HG03039 (cell line): ENCODE data around the gene IQCE.
"Not testable (repeated sequence)": the region's sequence is repeated elsewhere in the genome, so short reads cannot be mapped to it uniquely, and the experiment has no call there.

ENCODE experiments used
- ATAC-seq: cut with Tn5 transposase; IDR thresholded peaks from one replicate; pipeline ENCODE4 v1.9.1; 2021; ENCODE audit warnings: mild to moderate bottlenecking, moderate library complexity; ENCODE audit not compliant: unreplicated experiment

IQCE gene

DNA sequence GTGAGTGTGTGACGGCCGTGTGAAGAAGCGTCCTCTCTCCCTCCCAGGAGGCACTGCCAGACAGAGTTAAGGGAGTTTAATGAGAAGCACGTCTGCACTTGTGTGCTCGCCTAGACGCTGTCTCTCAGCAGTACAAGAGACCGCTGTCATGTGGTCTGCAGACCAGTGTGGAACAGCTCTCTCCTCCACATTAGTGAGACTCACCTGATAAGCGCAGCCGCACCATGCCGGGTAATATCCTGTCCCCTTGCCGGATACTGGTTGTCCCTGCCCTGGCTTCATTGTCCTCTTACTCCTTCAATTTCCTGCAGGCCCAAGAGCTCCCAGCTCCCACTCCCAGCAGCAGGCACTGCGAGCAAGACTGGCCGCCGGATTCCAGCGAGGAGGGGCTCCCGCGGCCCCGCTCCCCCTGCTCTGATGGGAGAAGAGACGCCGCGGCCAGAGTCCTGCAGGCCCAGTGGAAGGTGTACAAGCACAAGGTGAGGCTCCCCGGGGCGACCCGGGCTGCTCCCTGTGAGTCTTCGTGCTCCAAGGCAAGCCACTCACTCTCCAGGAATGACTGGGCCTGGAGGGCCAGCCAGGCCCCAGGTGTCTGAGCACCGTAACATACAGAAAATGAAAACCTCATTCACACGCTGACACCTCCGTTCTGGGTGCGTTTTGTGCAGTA is 39.5 kb downstream of the IQCE start:
- no peak for ATAC-seq

DNA sequence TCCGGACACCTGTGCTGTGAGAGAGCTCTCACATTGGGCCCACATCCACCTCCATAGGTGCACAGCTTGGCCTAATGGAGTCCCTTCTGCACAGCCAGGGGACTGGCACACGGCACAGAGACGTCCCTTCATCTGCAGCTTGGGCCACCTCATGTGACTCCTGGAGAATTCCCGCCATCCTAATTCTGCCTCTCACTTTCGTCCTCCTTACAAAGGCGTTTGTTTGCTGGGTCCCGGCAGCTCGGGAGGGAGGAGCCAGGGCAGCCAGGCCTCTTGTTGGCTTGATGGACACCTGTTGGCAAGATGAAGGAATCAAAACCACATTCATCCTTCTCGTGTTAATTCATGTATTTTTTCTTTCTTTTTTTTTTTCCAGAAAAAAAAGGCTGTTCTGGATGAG is 42.3 kb downstream of the IQCE start:
- no peak for ATAC-seq

GRCh38 chr7:2601907-2602306 is 43.1 kb downstream of the IQCE start:
- ATAC-seq, result no peak

GRCh38 chr7:2602406-2603043 is 43.7 kb downstream of the IQCE start:
- no peak for ATAC-seq

- no peak for ATAC-seq
Observed at GRCh38 chr7:2603044-2603965, 44.5 kb downstream of the IQCE start.

- no peak for ATAC-seq
Observed at GRCh38 chr7:2604608-2605174, 45.9 kb downstream of the IQCE start.

DNA sequence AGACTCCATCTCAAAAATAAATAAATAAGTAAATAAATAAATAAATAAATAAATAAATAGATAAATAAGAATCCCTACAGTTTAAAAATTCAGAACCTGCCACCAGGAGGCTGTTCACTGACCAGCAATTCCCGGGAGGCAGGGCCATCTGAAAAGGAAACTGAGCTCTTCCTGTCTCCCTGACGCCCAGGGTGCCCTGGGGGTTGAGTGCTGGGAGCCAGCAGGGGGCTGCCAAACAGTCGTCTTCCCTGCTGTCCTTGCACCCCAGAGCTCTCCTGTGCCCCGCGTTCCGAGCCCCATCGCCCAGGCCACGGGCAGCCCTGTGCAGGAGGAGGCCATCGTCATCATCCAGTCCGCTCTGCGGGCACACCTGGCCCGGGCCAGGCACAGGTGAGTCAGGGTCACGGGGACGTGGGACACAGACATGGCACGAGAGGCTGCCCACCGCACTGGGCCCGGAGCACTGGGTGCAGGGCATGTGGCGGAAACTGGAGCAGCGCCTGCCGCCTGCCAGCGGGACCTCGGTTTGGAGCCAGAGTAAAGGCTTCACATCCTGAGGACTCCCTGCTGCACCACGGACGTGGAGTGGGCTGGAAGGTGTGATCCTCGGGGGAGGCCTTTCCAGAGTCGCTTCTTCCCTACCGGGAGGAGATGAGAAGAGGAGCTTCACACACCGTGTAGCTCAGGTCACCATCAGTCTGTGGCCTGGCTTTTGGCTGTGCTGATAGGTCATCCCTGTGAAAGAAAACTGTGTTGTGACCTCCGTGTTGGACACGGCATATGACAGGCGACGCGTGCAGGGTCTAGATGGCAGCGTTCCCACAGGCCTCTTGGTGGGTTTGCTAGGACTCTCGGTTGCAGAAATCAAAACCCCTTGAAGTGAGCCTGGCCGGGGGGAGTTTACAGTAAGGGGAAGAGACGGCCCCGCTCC is 47.1 kb downstream of the IQCE start:
- ATAC-seq, result no peak

GRCh38 chr7:2606539-2606936 is 47.8 kb downstream of the IQCE start:
- no peak for ATAC-seq

DNA sequence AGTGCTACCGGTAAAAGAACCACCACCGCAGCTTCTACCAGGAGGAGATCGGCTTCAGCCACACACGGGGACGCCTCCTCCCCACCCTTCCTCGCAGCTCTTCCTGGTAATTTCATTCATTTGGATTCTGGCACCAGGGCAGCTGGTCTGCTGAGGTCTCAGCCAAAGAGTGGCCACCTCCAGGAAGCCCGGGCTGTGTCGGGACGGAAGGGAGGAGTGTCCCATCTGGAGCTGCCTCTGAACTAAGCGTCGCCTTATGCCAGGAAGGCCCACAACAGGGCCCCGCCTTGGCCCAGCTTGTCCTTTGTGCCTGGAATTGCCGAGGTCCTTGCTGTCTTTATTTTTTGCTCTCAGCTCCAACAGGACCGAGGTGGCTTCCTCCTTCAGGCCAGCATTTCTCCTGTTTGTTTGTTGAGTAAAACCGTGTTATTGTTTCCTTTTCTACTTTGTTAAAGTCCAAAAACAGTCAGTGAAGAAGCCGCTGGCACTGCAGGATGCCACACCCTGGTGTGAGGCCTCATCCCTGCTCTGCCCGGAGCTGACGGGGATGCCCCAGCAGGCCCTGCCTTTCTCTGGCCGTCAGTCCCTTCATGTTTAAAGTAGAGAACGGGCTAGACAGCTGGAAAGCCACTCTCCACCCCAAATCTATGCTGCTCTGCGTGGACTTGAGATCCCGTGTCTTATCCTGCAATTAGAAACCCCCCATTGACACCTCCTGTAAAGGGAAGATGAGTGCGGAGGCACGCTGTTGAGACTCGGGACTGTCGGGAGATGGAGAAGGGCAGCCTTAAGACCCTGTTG is 48.5 kb downstream of the IQCE start:
- no peak for ATAC-seq

DNA sequence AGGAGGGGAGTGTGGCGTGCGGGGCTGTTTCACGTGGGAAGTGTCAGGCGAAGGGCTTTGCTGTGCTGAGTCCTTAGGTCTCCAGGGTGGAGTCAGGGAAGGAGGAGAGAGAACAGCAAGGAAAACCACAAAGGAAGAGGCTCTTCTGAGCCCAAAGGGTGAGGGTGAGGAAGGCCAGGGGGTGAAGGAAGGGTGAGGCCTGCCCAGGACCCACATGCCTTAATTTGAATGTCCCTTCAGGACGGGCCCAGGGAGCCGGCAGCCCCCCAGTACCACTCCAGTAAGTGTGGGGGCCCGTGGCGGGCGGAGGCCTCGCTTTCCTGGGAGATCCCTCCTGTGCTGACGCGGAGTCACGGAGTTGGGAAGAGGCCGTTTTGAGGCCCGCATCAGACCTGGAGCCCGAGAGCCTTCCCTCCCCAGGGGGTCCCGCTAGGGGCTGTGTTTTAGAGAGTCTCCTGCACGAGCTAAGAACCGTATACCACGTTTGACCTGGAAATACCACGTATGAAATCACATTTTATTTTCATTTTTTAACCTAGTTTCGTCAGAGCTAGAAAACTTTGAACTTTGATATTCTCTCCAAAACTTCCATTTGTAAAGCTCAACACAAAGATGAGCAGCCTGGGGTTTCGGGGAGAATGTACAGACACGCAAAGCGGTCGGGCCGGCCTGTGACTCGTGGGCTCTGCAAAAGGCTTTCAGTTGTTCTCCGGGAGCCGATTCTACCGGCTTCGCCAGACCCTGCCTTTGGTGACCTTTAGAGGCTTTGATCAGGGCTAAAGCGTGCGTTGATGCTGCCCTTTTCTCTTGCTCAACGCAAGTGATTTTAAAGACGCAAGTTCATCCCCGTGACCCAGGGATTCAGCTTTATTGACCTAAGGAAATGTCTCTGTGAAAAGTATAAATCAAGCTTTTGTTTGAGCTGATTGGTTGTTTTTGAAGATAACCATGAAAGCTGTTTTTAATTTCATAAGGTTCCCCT is 49.4 kb downstream of the IQCE start:
- no peak for ATAC-seq

DNA sequence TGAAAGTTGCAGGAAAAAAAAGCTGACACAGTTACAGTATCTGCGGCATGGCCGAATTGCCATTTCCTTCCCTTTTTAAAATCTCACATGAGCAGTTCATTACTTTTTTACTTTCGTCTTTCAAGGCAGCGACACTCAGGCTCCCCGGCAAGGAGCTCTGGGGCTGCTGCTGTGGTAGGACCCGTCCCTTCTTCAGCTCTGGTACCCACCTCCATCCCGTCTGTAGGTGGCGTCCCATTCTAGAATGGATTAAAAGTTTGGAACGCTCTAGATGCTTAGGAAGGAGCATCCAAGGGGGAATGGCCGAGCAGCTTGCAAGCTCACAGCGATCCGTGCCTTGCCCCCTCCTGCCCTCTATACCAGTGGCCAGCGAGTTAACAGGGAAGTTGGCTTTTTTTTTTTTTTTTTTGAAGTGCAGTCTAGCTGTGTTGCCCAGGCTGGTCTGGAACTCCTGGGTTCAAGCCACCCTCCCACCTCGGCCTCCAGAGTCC is 50.2 kb downstream of the IQCE start:
- no peak for ATAC-seq

- ATAC-seq, result not testable (repeated sequence)
Observed at GRCh38 chr7:2609646-2610045, 50.9 kb downstream of the IQCE start.

- no peak for ATAC-seq
Observed at GRCh38 chr7:2610466-2610865, 51.7 kb downstream of the IQCE start.

GRCh38 chr7:2610898-2611297 is 52.1 kb downstream of the IQCE start:
- no peak for ATAC-seq

DNA sequence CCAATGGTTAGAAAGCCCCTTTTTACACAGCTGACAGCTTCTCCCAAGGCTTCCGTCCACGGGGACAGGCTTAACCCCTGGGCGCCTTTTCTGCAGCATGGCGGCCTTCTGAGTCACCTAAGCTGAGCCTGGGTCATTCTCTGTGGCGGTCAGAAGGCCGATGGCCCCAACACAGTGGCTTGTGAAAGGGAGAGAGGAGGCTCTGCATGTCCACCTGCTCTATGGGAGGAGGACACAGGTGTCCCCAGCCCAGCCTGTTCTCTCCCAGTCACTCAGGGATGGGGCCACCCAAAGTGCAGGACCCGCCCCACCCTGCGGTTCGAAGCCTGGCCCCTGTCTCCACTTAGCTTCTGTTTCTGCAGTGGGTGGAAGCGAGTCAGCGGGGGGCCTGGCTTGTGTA is 52.6 kb downstream of the IQCE start:
- no peak for ATAC-seq

- no peak for ATAC-seq
Observed at GRCh38 chr7:2611922-2612321, 53.1 kb downstream of the IQCE start.

DNA sequence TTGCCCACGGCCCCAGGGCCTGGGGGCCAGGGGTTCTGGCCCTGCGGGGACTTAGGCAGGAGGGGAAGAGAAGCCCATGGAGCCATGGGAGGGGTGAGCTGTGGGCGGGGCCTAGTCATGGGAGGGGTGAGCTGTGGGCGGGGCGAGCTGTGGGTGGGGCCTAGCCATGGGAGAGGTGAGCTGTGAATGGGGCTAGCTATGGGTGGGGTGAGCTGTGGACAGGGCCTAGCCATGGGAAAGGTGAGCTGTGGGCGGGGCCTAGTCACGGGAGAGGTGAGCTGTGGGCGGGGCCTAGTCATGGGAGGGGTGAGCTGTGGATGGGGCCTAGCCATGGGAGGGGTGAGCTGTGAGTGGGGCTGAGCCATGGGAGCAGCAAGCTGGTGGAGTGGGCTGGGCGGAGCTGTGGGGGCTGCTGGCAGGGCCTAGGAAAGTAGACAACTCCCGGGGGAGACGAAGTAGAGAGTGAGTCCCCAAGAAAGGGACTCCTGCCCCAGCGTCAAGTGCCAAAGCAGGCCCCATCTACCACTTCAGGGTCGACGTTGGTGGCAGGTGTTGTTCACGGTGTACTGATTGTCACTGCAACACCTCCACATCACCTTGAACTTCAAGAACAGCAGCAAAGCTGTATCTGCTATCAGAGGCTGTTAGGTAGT is 53.8 kb downstream of the IQCE start:
- no peak for ATAC-seq
